NCI-H1417 (cell line): Measurements from ENCODE around the gene METTL21A.
"Not testable (repeated sequence)": the region's sequence is repeated elsewhere in the genome, so short reads cannot be mapped to it uniquely, and the experiment has no call there.

ENCODE experiments used
- DNase-seq, 3 experiments: peaks; one replicate each; lab custom pipeline; 2025; lab: John Stamatoyannopoulos, UW

The METTL21A gene

GRCh38 chr2:207625014-207625907 is at the start of gene METTL21A:
Gene METTL21A, minus strand, starts transcription at chr2:207625394. Its CDS starts 1,019 bp downstream, at chr2:207624375.
- peak; percentile 83 to 95 (median 94) for DNase-seq

- DNase-seq: no peak
Measured at GRCh38 chr2:207674826-207675225, 49.6 kb upstream of the METTL21A start.

- no peak for DNase-seq
Measured at GRCh38 chr2:207674266-207674774, 49.1 kb upstream of the METTL21A start.

- no peak for DNase-seq
Measured at GRCh38 chr2:207673431-207673830, 48.2 kb upstream of the METTL21A start.

- DNase-seq: no peak
Measured at GRCh38 chr2:207670887-207671286, 45.7 kb upstream of the METTL21A start.

GRCh38 chr2:207663870-207664545 is 38.8 kb upstream of the METTL21A start:
- DNase-seq: peak in 2 of 3 experiments; percentile 10 to 63

- no peak for DNase-seq
Measured at GRCh38 chr2:207662203-207662602, 37.0 kb upstream of the METTL21A start.

- DNase-seq: no peak
Measured at GRCh38 chr2:207660994-207661393, 35.8 kb upstream of the METTL21A start.

GRCh38 chr2:207658156-207658555 is 33.0 kb upstream of the METTL21A start:
- DNase-seq: no peak

GRCh38 chr2:207655000-207655399 is 29.8 kb upstream of the METTL21A start:
- DNase-seq: no peak

- DNase-seq: not testable (repeated sequence)
Measured at GRCh38 chr2:207646582-207646981, 21.4 kb upstream of the METTL21A start.

- no peak for DNase-seq
Measured at GRCh38 chr2:207643892-207644291, 18.7 kb upstream of the METTL21A start.

GRCh38 chr2:207640661-207641060 is 15.5 kb upstream of the METTL21A start:
- DNase-seq: no peak

GRCh38 chr2:207640160-207640559 is 15.0 kb upstream of the METTL21A start:
- DNase-seq: no peak

GRCh38 chr2:207639288-207639687 is 14.1 kb upstream of the METTL21A start:
- DNase-seq: not testable (repeated sequence)

GRCh38 chr2:207635468-207636200 is 10.4 kb upstream of the METTL21A start:
- DNase-seq: no peak

- DNase-seq: no peak
Measured at GRCh38 chr2:207633686-207634085, 8.5 kb upstream of the METTL21A start.

- no peak for DNase-seq
Measured at GRCh38 chr2:207632575-207633493, 7.6 kb upstream of the METTL21A start.

GRCh38 chr2:207630491-207630890 is 5.3 kb upstream of the METTL21A start:
- DNase-seq: peak in 2 of 3 experiments; percentile 32 to 41

GRCh38 chr2:207629553-207629952 is 4.4 kb upstream of the METTL21A start:
- no peak for DNase-seq
